HEK293 (cell line): ENCODE measurements around the gene IPO9.
A peak's percentile ranks its signal among the peaks of the same experiment; 100 is the strongest.

ENCODE experiments used
- CTCF ChIA-PET: fragments of 350-600 bp; formaldehyde crosslinking; extraction: SDS; loops from one replicate; lab custom pipeline; 2021; ENCODE audit warnings: antibody characterized with exemption; lab: Yijun Ruan, JAX
- POLR2A ChIA-PET: fragments of 300-600 bp; formaldehyde crosslinking; extraction: SDS; loops from one replicate; lab custom pipeline; 2020; ENCODE audit warnings: antibody characterized with exemption, inconsistent platforms; lab: Yijun Ruan, JAX
- H3K27ac ChIP-seq: fragments of 200-500 bp; sonication (Bioruptor generic); 2 replicates; pipeline ENCODE4 v1.5.1; 2014; ENCODE audit warnings: low read depth, low read length, control low read depth, inconsistent platforms; ENCODE audit errors: extremely low read depth
- H3K36me3 ChIP-seq, 2 experiments: fragments of 200-500 bp in 1 of 2; sonication (Bioruptor generic) in 1 of 2; 1 replicate in 1 of 2; 2 replicates in 1 of 2; pipeline ENCODE4 v1.5.1; 2014 to 2017; ENCODE audit warnings: inconsistent platforms in 2 of 2, low read length in 2 of 2; ENCODE audit not compliant: control insufficient read depth in 2 of 2, insufficient read depth in 1 of 2
- H3K4me1 ChIP-seq: fragments of 200-500 bp; sonication (Bioruptor generic); 2 replicates; pipeline ENCODE4 v1.5.1; 2014; ENCODE audit warnings: mild to moderate bottlenecking, low read length, inconsistent platforms; ENCODE audit not compliant: control insufficient read depth, insufficient read depth
- H3K4me3 ChIP-seq: 2 replicates; pipeline ENCODE4 v1.5.1; 2011; ENCODE audit warnings: low read depth, mild to moderate bottlenecking, control low read depth, low read length, moderate library complexity
- H3K9me3 ChIP-seq: fragments of 200-500 bp; sonication (Bioruptor generic); 2 replicates; pipeline ENCODE4 v1.5.1; 2014; ENCODE audit warnings: low read depth, low read length, inconsistent platforms; ENCODE audit not compliant: control insufficient read depth, insufficient read depth
- PRDM10 ChIP-seq: fragments of 450-650 bp; formaldehyde crosslinking; IDR thresholded peaks from 2 replicates; pipeline ENCODE4 v1.5.1; 2016; ENCODE audit warnings: missing biosample characterization, missing genetic modification characterization
- SCRT1 ChIP-seq: fragments of 450-650 bp; formaldehyde crosslinking; IDR thresholded peaks from 2 replicates; pipeline ENCODE4 v1.5.1; 2016; ENCODE audit warnings: missing biosample characterization, missing genetic modification characterization, borderline replicate concordance
- ZBTB1 ChIP-seq: fragments of 450-650 bp; formaldehyde crosslinking; IDR thresholded peaks from 2 replicates; pipeline ENCODE4 v1.5.1; 2016; ENCODE audit warnings: missing biosample characterization, missing genetic modification characterization
- ZBTB17 ChIP-seq: fragments of 450-650 bp; formaldehyde crosslinking; IDR thresholded peaks from 2 replicates; pipeline ENCODE4 v1.5.1; 2016; ENCODE audit warnings: missing biosample characterization, missing genetic modification characterization
- ZFP3 ChIP-seq: fragments of 450-650 bp; formaldehyde crosslinking; IDR thresholded peaks from 2 replicates; pipeline ENCODE4 v1.5.1; 2016; ENCODE audit warnings: low read depth, missing biosample characterization, missing genetic modification characterization
- ZIC2 ChIP-seq: fragments of 450-650 bp; formaldehyde crosslinking; IDR thresholded peaks from 2 replicates; pipeline ENCODE4 v1.5.1; 2016; ENCODE audit warnings: missing biosample characterization, missing genetic modification characterization
- ZNF112 ChIP-seq: fragments of 450-650 bp; formaldehyde crosslinking; IDR thresholded peaks from 2 replicates; pipeline ENCODE4 v1.5.0; 2017; ENCODE audit warnings: missing biosample characterization, missing genetic modification characterization
- ZNF114 ChIP-seq: fragments of 450-650 bp; formaldehyde crosslinking; IDR thresholded peaks from 2 replicates; pipeline ENCODE4 v1.5.0; 2017; ENCODE audit warnings: missing biosample characterization, missing genetic modification characterization
- ZNF132 ChIP-seq: fragments of 450-650 bp; formaldehyde crosslinking; IDR thresholded peaks from 2 replicates; pipeline ENCODE4 v1.5.1; 2017; ENCODE audit warnings: missing biosample characterization, missing genetic modification characterization, borderline replicate concordance
- ZNF175 ChIP-seq: fragments of 450-650 bp; formaldehyde crosslinking; IDR thresholded peaks from 2 replicates; pipeline ENCODE4 v1.5.1; 2016; ENCODE audit warnings: missing biosample characterization, missing genetic modification characterization
- ZNF184 ChIP-seq: fragments of 450-650 bp; IDR thresholded peaks from 2 replicates; pipeline ENCODE4 v1.5.1; 2018; ENCODE audit warnings: missing biosample characterization, mild to moderate bottlenecking, missing genetic modification characterization
- ZNF266 ChIP-seq: fragments of 450-650 bp; formaldehyde crosslinking; IDR thresholded peaks from 2 replicates; pipeline ENCODE4 v1.5.1; 2016; ENCODE audit warnings: missing biosample characterization, missing genetic modification characterization, low read depth
- ZNF324 ChIP-seq: fragments of 450-650 bp; formaldehyde crosslinking; IDR thresholded peaks from 2 replicates; pipeline ENCODE4 v1.5.1; 2016; ENCODE audit warnings: missing biosample characterization, missing genetic modification characterization
- ZNF473 ChIP-seq: fragments of 450-650 bp; formaldehyde crosslinking; IDR thresholded peaks from 2 replicates; pipeline ENCODE4 v1.5.1; 2017; ENCODE audit warnings: missing biosample characterization, missing genetic modification characterization
- ZNF521 ChIP-seq: fragments of 450-650 bp; formaldehyde crosslinking; IDR thresholded peaks from 2 replicates; pipeline ENCODE4 v1.5.1; 2017; ENCODE audit warnings: missing biosample characterization, mild to moderate bottlenecking, missing genetic modification characterization
- ZNF555 ChIP-seq: fragments of 450-650 bp; formaldehyde crosslinking; conservative IDR thresholded peaks from 2 replicates; pipeline ENCODE4 v1.5.1; 2017; ENCODE audit warnings: missing biosample characterization, mild to moderate bottlenecking, missing genetic modification characterization, inconsistent platforms
- ZNF610 ChIP-seq: fragments of 450-650 bp; formaldehyde crosslinking; IDR thresholded peaks from 2 replicates; pipeline ENCODE4 v1.5.1; 2016; ENCODE audit warnings: missing biosample characterization, missing genetic modification characterization, borderline replicate concordance
- ZNF658 ChIP-seq: fragments of 450-650 bp; formaldehyde crosslinking; IDR thresholded peaks from 2 replicates; pipeline ENCODE4; 2016; ENCODE audit warnings: missing biosample characterization, missing genetic modification characterization

Gene IPO9

GRCh38 chr1:201911826-201912571 is 83.0 kb downstream of the IPO9 start:
- POLR2A ChIA-PET: no interaction called here

GRCh38 chr1:201912832-201913231 is 83.9 kb downstream of the IPO9 start:
- Histone ChIP-seq H3K9me3 (no peaks in the 10 kb centered on the region), H3K27ac (no peak overlapping the region), H3K4me1 (no peaks in the 10 kb centered on the region), H3K4me3 (no peak overlapping the region), H3K36me3 (no peaks in the 10 kb centered on the region)
- ChIA-PET CTCF (interaction anchor here (0.6 to 4.6 kb wide), 4 partner anchors 17 to 276 kb away, joined by 3 to 24 read pairs (median 3); no protein-coding TSS in a partner anchor), POLR2A (no interaction called here)
- TF ChIP-seq ZNF175 (tag by site-specific recombination) (no peak), ZNF184 (tag by site-specific recombination) (no peak), SCRT1 (tag by site-specific recombination) (no peak)

More at GRCh38 chr1:201911826-201912571, 83.0 kb downstream of the IPO9 start:
- Histone ChIP-seq H3K36me3 (no peaks in the 10 kb centered on the region), H3K27ac (no peak overlapping the region), H3K4me1 (no peaks in the 10 kb centered on the region), H3K4me3 (no peak overlapping the region), H3K9me3 (no peaks in the 10 kb centered on the region)
- TF ChIP-seq ZNF555 (tag by site-specific recombination) (no peak), ZNF266 (no peak), ZBTB17 (tag by site-specific recombination) (peak; percentile 59; the same call in 1 of the 2 replicates), ZNF112 (tag by site-specific recombination) (no peak), ZNF610 (tag by site-specific recombination) (no peak), ZNF658 (tag by site-specific recombination) (no peak), ZNF324 (tag by site-specific recombination) (no peak), ZBTB1 (tag by site-specific recombination) (no peak), ZNF521 (tag by site-specific recombination) (no peak), ZNF132 (no peak), ZNF114 (no peak), PRDM10 (tag by site-specific recombination) (0 out of 2 replicates have a peak, but pooled peaks have one; percentile 15), ZFP3 (tag by site-specific recombination) (no peak), ZIC2 (tag by site-specific recombination) (peak; percentile 97), ZNF473 (tag by site-specific recombination) (no peak)
- CTCF ChIA-PET: interaction anchor here (0.6 to 4.6 kb wide), 3 partner anchors 15 to 69 kb away, joined by 4 to 24 read pairs (median 5); no protein-coding TSS in a partner anchor
